GM11168 (cell line): Measurements from ENCODE around the gene ECHDC1.

Experiments
- in situ Hi-C: fragments of 300-500 bp; cut with MboI; formaldehyde crosslinking; loops from one replicate; pipeline ENCODE4 v1.12.0; 2022; ENCODE audit warnings: low sequenced_read_pairs; ENCODE audit not compliant: unreplicated experiment

ECHDC1 gene

GRCh38 chr6:127297502-127298070 is 45.8 kb downstream of the ECHDC1 start:
- in situ Hi-C loops: no loop called here

GRCh38 chr6:127291495-127291894 is 51.9 kb downstream of the ECHDC1 start:
- in situ Hi-C loops: no loop called here

- in situ Hi-C loops: no loop called here
Observed at GRCh38 chr6:127290391-127291265, 52.8 kb downstream of the ECHDC1 start.

- in situ Hi-C loops: no loop called here
Observed at GRCh38 chr6:127289934-127290333, 53.5 kb downstream of the ECHDC1 start.

DNA sequence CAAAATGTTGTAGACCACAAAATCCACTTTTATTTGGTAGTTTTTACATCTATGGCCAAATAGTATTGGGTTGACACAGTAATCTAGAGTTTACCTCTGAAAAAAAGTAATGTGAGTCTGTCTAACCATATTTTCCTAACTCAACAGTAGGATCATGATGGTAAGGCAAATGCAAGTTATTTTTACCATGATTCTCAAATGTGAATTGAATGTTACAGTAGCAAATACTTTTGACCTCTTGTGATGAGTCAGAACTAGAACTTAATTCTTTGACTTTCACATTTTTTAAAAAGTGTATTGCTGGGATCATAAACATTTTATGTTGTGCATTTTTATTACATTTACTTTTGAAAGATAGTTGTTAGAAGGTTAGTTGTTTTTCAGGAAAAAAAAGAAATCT is 54.7 kb downstream of the ECHDC1 start:
- in situ Hi-C loops: no loop called here

DNA sequence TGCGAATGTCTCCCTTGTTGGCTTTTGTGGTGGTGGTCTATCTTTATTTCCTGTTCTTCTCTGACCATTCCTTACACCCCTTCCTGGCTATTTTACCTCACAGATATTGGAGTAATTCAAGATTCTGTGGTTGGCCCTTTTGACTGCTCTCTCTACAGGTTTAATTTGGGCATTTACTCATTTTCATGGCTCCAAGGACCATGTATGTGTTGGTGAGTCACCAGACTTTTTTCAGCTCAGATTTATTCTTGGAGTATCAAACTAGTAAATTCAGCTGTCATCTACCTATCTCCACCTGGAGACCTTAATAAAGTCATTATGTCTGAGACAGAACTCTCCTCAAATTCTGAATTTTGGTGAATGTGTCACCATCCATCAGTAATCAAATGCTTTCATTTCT is 61.2 kb downstream of the ECHDC1 start:
- in situ Hi-C loops: no loop called here

DNA sequence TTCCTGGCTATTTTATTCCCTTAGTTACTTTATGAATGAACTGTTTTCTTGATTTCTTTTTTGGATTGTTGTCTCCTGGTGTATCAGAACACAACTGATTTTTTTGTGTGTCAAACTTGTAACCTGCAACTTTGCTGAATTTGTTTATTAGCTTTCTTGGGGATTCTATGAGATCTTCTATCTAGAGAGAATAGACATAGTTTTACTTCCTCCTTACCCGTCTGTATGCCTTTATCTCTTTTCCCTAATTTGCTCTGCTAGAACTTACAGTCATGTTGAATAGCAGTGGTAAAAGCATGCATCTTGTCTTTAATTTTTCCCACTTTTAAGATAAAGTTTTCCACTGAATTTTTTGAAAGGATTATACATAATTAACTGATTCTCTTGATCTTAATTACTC is 63.6 kb downstream of the ECHDC1 start:
- in situ Hi-C loops: no loop called here

DNA sequence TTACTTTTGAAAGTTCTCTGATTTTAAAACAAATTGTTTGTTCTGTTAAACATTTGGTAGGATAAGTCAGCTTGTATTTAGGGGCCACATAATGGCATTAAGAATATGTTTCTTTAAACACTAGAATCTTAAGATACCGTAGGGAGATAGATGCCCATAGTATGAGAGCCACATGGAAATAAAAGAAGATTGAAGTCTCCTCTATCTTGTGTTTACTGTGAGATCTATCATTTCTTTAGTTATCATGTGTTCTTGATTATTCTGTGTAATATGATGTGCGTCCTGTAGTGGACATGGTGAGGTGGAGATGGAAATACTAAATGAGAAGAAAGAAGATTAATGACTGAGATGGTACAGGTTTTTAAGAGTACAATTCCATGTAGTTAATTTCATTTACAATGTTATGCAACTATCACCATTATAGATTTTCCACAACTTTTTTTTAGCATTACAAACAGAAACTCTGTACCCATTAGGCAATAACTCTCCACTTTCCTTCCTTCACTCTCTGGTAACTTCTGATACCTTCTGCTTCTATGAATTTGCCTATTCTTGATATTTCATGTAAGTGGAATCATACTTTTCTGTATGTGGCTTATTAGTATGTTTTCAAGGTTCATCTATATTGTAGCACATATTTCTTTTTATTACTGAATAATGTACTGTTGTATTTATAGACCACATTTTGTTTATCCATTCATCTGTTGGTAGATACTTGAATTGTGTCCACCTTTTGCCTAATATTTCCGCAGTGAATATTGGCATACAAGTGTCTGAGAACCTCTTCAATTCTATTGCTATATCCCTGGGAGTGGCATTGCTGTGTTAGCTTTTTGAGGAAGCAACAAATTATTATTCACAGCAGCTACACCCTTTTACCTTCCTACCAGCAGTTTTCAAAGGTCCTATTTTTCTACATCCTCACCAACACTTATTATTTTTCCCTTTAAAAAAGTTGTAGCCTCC is 65.2 kb downstream of the ECHDC1 start:
- in situ Hi-C loops: no loop called here

DNA sequence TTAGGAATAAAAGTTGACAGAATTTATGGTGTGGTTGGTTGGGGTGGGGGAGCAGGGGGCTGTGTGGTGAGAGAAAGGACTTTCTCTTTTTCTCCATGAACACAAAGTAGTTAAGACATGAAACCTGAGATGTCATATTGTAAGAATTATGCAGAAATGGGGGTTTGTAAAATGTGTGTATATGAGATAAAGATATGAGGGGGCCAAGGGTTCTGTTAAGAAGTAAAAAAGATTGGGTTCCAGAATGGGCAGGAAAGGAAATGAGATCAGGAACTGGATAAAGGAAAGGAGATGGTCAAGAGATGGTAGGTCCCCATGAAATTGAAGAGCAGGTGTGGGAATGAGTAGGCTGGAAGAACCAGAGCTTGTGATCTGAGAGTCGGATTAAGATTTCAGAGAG is 67.1 kb downstream of the ECHDC1 start:
- in situ Hi-C loops: no loop called here

GRCh38 chr6:127273499-127273898 is 69.9 kb downstream of the ECHDC1 start:
- in situ Hi-C loops: no loop called here

DNA sequence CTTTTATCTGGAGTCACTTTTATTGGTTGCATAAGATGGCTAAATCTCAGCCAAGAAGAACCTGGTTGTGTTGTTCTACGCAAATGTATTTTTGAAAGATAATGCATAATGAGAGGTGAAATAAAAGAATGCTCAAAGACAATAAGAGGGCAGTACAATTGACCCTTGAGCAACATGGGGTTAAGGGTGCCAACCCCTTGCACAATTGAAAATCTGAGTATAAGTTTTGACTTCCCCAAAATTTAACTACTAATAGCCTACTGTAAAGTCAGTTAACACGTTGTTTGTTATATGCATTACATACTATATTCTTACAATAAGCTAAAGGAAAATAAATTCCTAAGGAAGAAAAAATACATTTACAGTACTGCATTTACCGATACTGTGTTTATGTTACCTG is 70.8 kb downstream of the ECHDC1 start:
- in situ Hi-C loops: no loop called here

DNA sequence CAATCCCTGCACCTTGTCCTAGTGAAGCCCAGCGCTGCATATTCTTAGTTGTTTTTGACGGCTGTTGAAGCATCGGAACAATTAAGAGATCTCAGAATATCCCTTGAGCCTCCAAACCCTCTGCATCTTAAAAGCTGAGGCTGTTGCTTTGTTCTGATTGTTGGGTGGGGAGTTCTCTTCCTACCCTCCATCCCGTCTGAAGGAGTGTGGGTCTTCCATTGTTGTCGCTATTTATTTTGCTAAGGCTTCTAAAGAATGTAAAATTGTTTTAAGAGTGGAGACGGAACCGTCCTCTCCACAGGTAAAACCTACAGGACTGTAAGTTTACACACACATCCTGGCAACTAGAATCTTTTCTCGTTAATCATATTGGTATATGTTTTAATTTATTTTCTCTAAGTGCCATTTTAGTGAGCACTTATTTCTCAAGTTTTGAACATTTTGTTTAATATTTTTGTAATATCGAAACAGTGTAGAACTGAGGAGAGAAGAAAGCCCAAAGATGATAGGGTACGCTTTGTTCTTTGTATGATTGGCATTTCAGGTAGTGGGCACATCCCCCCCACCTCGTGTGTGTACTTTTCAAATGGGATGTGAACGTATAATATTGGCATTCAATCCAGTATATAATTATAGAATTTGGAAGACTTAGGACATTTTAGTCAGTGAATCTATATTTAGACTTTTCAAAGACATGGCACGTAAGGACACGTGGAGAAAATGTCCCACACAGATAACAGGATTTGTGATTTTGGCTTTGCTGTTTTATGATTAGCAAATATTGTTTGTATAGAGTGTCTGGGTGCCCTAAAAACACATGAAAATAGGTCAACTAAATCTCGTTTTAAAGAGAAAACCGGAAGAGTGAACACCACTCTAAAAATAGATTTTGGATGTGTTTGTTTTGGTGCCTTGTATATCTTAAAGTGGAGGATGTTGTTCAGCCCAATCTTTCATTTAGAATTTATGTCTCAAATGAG is 75.5 kb downstream of the ECHDC1 start:
- in situ Hi-C loops: no loop called here

DNA sequence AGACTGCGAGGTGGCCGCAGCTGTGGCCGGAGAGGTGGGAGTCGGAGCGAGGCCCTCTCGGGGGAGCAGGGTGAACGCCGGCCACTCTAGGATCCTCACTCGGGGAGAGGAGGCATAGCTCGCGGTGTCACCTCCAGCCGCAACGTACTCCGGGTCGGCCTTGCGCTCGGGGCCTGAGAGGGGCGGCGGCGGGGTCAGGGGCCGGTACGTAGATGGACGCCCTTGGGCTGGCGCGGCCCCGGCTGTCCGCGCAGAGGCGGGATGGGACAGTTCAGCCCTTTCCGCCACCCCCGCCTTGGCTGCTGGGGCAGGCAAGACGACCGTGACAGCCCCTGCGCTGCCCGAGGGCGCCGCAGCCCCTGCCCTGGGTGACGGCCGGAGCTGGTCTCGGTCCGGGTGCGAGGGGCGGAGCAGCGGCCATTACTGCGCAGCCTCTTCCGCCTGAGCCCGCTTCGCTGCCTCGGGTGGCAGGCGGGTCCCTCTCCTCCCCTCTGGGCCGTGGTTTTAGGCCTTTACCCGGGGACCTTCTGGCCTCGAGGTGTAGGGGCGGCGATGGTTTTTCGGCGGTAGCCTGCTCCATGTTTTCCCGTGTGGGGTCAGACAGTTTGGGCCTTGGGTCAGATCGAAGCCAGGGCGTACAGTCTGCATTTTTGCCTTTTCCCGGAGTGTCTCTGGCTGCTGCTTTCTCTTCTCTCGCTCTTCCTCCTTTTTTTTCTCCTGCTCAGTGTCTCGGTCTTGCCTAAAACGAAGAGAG is 76.3 kb downstream of the ECHDC1 start:
- in situ Hi-C loops: no loop called here

GRCh38 chr6:127266178-127266891 is 77.1 kb downstream of the ECHDC1 start, which contains the start of gene RNF146:
Gene RNF146 (plus strand): TSS chr6:127266864. CDS start chr6:127280339, 13,475 bp downstream.
- in situ Hi-C loops: no loop called here

DNA sequence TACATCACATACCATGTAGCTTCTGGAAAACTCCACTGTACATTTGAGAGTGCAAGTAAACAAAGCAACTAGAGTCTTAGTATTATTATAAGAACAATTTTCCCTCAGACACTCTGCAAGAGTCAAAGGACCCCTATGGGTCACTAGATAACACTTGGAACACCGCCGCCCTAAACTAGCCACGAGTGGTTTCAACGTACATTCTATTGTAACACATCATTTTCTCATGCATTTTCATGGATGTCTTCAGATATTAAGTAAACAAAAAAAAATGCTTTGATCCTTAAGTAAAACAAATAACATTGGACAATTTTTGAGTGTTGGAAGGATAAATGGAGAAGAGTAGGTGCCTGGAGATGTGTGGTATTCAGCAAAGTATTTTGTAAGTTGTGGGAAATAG is 79.9 kb downstream of the ECHDC1 start:
- in situ Hi-C loops: no loop called here

DNA sequence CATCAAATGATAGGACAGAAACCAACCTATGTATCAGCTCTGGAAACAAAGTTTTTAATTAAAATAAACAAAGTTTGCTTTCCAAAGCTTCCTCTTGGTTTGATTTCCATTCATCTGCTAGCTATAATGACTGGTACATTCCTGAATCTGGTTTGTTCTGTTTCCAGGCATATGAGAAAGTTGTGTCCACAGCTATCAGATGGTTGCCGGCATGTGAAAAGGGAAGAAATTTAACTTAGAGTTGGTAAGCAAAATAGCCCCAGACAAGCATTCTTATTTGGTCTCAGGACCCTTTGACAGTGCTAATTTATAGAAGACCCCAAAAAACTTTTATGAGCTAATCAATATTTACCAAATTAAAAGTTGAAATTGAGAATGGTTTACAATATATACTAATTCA is 80.5 kb downstream of the ECHDC1 start:
- in situ Hi-C loops: no loop called here

GRCh38 chr6:127255286-127255685 is 88.1 kb downstream of the ECHDC1 start:
- in situ Hi-C loops: no loop called here

GRCh38 chr6:127249621-127250020 is 93.8 kb downstream of the ECHDC1 start:
- in situ Hi-C loops: no loop called here
